T-helper 2 cell (primary cell): Measurements from ENCODE around the gene PALLD.
A peak's percentile ranks its signal among the peaks of the same experiment; 100 is the strongest.

ENCODE experiments used
- DNase-seq, 5 experiments: peaks; one replicate each; pipeline versions ENCODE4 v3.0.0 to v3.0.0-alpha.2; 2012 to 2022

PALLD gene

GRCh38 chr4:168528131-168528949 lies 31.5 kb downstream of the PALLD start:
- DNase-seq: no peak

- DNase-seq: no peak
Measured at GRCh38 chr4:168529257-168529656, 32.4 kb downstream of the PALLD start.

- DNase-seq: no peak
Measured at GRCh38 chr4:168531305-168531704, 34.5 kb downstream of the PALLD start.

GRCh38 chr4:168534535-168534934 lies 37.7 kb downstream of the PALLD start:
- DNase-seq: no peak

- no peak for DNase-seq
Measured at GRCh38 chr4:168535689-168536088, 38.8 kb downstream of the PALLD start.

GRCh38 chr4:168536448-168536847 lies 39.6 kb downstream of the PALLD start:
- no peak for DNase-seq

GRCh38 chr4:168537086-168537485 lies 40.2 kb downstream of the PALLD start:
- no peak for DNase-seq

GRCh38 chr4:168537571-168537970 lies 40.7 kb downstream of the PALLD start:
- DNase-seq: no peak

GRCh38 chr4:168538632-168539031 lies 41.8 kb downstream of the PALLD start:
- no peak for DNase-seq

- peak in 1 of 5 experiments; percentile 33 for DNase-seq
Measured at GRCh38 chr4:168540086-168540485, 43.2 kb downstream of the PALLD start.

- no peak for DNase-seq
Measured at GRCh38 chr4:168540503-168541265, 43.8 kb downstream of the PALLD start.

- DNase-seq: no peak
Measured at GRCh38 chr4:168541266-168541953, 44.6 kb downstream of the PALLD start.

GRCh38 chr4:168549143-168549542 lies 52.3 kb downstream of the PALLD start:
- no peak for DNase-seq

- no peak for DNase-seq
Measured at GRCh38 chr4:168550064-168550766, 53.4 kb downstream of the PALLD start.

GRCh38 chr4:168551211-168551610 lies 54.4 kb downstream of the PALLD start:
- no peak for DNase-seq

- DNase-seq: peak in 1 of 5 experiments; percentile 8
Measured at GRCh38 chr4:168551945-168552695, 55.3 kb downstream of the PALLD start.

- no peak for DNase-seq
Measured at GRCh38 chr4:168553714-168554370, 57.0 kb downstream of the PALLD start.

GRCh38 chr4:168555437-168555836 lies 58.6 kb downstream of the PALLD start:
- no peak for DNase-seq

GRCh38 chr4:168557658-168558057 lies 60.8 kb downstream of the PALLD start:
- no peak for DNase-seq

GRCh38 chr4:168558599-168558998 lies 61.7 kb downstream of the PALLD start:
- no peak for DNase-seq
